GM21360 (cell line): Measurements from ENCODE around the gene NUTM2E.
"Not testable (repeated sequence)": the region's sequence is repeated elsewhere in the genome, so short reads cannot be mapped to it uniquely, and the experiment has no call there.

ENCODE experiments used
- ATAC-seq: cut with Tn5 transposase; IDR thresholded peaks from one replicate; pipeline ENCODE4 v1.9.1; 2021; ENCODE audit warnings: mild to moderate bottlenecking, moderate library complexity; ENCODE audit not compliant: unreplicated experiment

NUTM2E gene

GRCh38 chr10:79862803-79863202 is 36.3 kb downstream of the NUTM2E start:
- ATAC-seq, result not testable (repeated sequence)

DNA sequence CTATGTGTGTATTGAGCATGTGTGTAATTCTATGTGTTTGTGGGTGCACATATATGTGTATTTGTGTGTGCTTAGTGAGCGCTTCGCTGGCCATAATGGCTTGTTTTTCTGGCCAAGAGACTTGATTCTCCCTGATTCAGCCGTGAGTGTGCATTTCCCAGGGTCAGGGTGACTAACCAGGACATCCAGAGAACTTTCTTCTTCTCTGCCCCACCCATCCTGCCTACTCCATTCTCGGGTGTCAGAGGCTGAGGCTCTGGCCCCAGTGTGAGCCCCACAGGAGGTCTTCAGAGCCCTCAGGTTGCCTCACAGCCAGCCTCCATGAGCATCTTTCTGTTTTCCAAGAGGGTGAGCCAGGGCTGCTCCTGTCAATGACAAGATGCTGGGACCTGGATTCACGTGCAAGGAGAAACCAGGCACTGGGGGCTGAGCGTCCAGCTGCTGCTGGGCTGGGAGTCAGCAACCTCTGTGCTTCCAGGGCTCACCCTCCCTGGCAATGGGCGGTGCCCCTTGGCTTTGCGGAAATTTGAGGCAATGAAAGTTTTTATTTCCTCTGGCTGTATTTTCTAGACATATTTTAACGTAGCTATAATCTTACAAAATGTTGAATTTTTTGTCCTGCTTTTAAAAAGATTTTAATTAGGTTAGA is 40.5 kb downstream of the NUTM2E start:
- not testable (repeated sequence) for ATAC-seq

GRCh38 chr10:79868023-79868422 is 41.5 kb downstream of the NUTM2E start:
- not testable (repeated sequence) for ATAC-seq

- peak; percentile 52 for ATAC-seq
Observed at GRCh38 chr10:79869439-79870097, 43.0 kb downstream of the NUTM2E start.

DNA sequence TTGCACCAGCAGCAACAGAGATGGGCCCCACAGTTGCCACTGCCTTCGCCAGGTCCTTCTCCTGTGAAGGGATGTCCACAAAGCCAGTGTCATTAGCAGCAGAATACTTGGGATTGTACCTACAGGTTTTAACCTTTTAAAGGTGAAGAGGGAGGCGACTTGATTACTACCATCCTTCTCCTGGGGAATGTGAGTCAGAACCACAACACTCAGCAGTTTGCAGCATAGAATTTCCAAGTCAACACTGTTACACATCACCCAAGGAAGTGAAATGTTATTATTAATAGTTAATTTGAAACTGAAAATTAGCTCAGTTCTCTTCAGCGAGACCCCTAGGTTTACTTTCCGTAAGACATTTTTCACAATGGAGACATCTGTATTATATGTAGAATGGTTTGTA is 45.2 kb downstream of the NUTM2E start:
- ATAC-seq, result not testable (repeated sequence)
